Activated naive CD4-positive, alpha-beta T cell treated with anti-CD3 and anti-CD28 coated beads, Interleukin-2, amount 10 ng/mL, durations not matched to agents 7 days and 5 days (primary cell): ENCODE data around the gene KCNAB1.

Source experiments
- CTCF ChIA-PET: fragments of 350-600 bp; sonication (Branson Sonifier 250); formaldehyde crosslinking; loops from one replicate; lab custom pipeline; 2021; ENCODE audit warnings: antibody characterized with exemption; lab: Charles Lee
- DNase-seq: peaks from one replicate; pipeline ENCODE4 v3.0.0-alpha.2; 2020
- H3K27ac Mint-ChIP-seq: one replicate; pipeline ENCODE4 v1.8.0; 2021; ENCODE audit warnings: mild to moderate bottlenecking, moderate library complexity, mixed read lengths
- H3K27me3 Mint-ChIP-seq: one replicate; pipeline ENCODE4 v1.8.0; 2021; ENCODE audit warnings: mild to moderate bottlenecking, mixed read lengths
- H3K36me3 Mint-ChIP-seq: one replicate; pipeline ENCODE4 v1.8.0; 2021; ENCODE audit warnings: mixed read lengths
- H3K4me1 Mint-ChIP-seq: one replicate; pipeline ENCODE4 v1.8.0; 2021; ENCODE audit warnings: mixed read lengths
- H3K4me3 Mint-ChIP-seq: one replicate; pipeline ENCODE4 v1.8.0; 2021; ENCODE audit warnings: mild to moderate bottlenecking, moderate library complexity, mixed read lengths
- H3K9me3 Mint-ChIP-seq: one replicate; pipeline ENCODE4 v1.8.0; 2021; ENCODE audit warnings: mixed read lengths

Gene KCNAB1

DNA sequence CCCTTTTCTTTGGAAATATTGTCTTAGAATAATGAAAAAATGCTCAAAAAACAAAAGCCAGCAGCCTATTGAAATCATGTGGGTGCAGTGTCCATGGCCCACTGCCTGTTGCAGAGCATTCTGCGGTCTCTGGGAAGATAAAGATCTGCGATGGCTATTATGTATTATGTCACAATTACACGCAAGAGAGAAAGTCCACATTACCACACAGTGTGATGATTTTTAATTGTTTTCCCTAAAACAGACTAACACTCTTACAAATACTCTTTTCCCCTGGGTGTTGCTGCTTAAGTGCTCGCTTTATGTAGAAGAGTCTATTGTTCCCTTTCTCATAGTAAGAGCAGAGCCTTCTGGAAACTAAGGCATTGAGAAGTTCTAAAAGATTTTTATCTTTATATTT lies 402.3 kb downstream of the KCNAB1 start:
- Mint-ChIP-seq H3K27me3 (peaks cover 16% of the 10 kb centered on the region), H3K4me3 (no peak overlapping the region), H3K4me1 (peaks cover 41% of the 10 kb centered on the region), H3K9me3 (peaks cover 12% of the 10 kb centered on the region), H3K27ac (no peak overlapping the region), H3K36me3 (peaks cover 18% of the 10 kb centered on the region)
- no peak for DNase-seq
- CTCF ChIA-PET = interaction anchor here (0.6 to 1.9 kb wide), 3 partner anchors 27 to 614 kb away, joined by 3 to 5 read pairs (median 4); no protein-coding TSS in a partner anchor

- Mint-ChIP-seq H3K36me3 (peaks cover 18% of the 10 kb centered on the region), H3K27me3 (peaks cover 8% of the 10 kb centered on the region), H3K4me1 (peaks cover 32% of the 10 kb centered on the region), H3K4me3 (no peak overlapping the region), H3K27ac (no peak overlapping the region), H3K9me3 (peaks cover 12% of the 10 kb centered on the region)
- CTCF ChIA-PET = interaction anchor here (0.7 to 2.1 kb wide), 6 partner anchors 9 to 556 kb away, joined by 3 to 6 read pairs (median 4); partner anchors contain the start of gene TIPARP
- no peak for DNase-seq
Observed at GRCh38 chr3:156525808-156526207, 405.4 kb downstream of the KCNAB1 start.

DNA sequence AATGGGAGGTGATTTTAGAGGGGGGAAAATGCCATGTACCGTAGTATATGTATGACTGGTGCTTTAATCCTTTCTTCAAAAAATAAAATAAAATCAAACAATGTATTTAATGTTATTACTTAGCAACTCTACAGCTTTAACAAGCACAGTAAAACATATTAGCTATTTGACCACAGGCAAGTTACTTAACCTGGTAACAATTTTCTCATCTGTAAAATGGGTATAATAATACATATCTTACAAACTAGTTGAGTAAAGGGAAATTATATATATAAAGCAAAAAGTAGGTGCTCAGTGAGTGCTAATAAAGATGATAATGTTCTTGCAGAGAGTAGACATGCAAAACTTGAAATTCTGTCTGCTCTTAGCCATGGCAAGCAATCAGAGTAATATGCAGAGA lies 406.7 kb downstream of the KCNAB1 start:
- Mint-ChIP-seq H3K9me3 (peaks cover 12% of the 10 kb centered on the region), H3K27ac (no peak overlapping the region), H3K4me1 (peaks cover 32% of the 10 kb centered on the region), H3K4me3 (no peak overlapping the region), H3K36me3 (peaks cover 18% of the 10 kb centered on the region), H3K27me3 (peaks cover 8% of the 10 kb centered on the region)
- no peak for DNase-seq
- CTCF ChIA-PET = interaction anchor here (0.7 to 1.0 kb wide), 2 partner anchors 18 to 206 kb away, joined by 3 read pairs; no protein-coding TSS in a partner anchor

DNA sequence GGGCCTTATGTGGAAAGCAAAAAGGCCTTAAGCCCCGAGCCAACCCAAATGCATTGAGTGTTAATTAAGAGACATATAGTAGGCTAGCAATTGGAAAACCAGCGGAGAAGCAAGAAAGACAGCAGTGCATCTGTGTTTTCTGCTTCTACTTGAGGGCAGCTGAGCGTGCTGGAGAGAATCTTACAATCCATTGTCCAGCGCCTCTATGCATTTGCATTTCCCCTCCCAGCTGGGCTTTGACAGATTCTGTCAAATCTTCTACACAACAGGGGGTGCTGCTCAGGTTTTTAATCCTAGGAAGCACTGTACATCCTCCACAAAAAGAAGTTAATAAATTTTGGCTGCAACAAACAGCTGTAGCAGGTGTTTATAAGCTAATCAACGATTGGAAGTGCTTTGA lies 410.6 kb downstream of the KCNAB1 start:
- peak overlapping the region; percentile 47 for H3K27ac Mint-ChIP-seq
- no peaks in the 10 kb centered on the region for H3K36me3 Mint-ChIP-seq
- H3K4me3 Mint-ChIP-seq = no peak overlapping the region
- peaks cover 3% of the 10 kb centered on the region for H3K4me1 Mint-ChIP-seq
- no peaks in the 10 kb centered on the region for H3K9me3 Mint-ChIP-seq
- no peak for DNase-seq
- CTCF ChIA-PET = interaction anchor here (0.6 to 0.9 kb wide), 3 partner anchors 10 to 488 kb away, joined by 3 to 4 read pairs (median 3); no protein-coding TSS in a partner anchor
- H3K27me3 Mint-ChIP-seq = peaks cover 4% of the 10 kb centered on the region

DNA sequence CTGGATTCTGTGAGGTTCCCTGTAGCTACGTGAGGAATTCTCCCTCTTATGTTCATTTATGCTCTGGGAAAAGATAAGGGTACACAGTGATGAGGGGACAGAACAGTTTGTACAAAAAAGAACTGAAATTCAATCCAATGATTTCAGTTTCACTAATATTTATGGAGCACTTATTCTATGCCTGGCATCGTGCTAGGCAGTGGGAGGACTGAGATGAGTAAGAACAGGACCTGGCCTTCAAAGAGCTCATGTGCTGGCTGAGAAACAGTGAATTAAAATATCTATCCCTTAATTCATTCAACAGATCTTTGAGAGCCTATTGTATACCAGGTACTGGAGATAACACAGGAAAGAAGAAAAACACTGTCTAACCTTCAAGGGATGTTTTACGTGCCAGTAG lies 412.4 kb downstream of the KCNAB1 start:
- no peak for DNase-seq
- H3K27me3 Mint-ChIP-seq = peaks cover 3% of the 10 kb centered on the region
- peaks cover under 1% of the 10 kb centered on the region for H3K4me1 Mint-ChIP-seq
- H3K4me3 Mint-ChIP-seq = no peak overlapping the region
- no peak overlapping the region for H3K27ac Mint-ChIP-seq
- CTCF ChIA-PET = no interaction called here
- H3K36me3 Mint-ChIP-seq = peaks cover 5% of the 10 kb centered on the region
- H3K9me3 Mint-ChIP-seq = no peaks in the 10 kb centered on the region

DNA sequence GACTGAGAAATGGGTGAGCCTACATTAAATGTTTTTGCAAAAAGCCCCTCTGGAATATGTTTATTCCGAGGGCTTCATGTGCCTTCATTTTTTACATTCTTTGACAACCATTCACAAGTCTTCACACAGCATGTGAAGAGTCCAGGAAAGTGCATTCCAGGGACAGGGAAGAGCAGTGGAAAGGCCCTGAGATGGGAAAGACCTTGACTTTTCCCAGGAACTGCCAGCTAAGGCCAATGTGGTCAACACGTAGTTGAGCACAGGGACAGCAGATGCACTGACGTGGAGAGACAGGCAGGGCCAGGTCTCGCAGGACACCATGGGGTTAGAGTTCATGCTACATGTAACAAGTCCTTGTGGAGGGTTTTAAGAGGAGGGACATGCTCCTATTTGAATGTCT lies 412.8 kb downstream of the KCNAB1 start:
- peaks cover 6% of the 10 kb centered on the region for H3K36me3 Mint-ChIP-seq
- no peak overlapping the region for H3K27ac Mint-ChIP-seq
- H3K9me3 Mint-ChIP-seq = no peaks in the 10 kb centered on the region
- CTCF ChIA-PET = no interaction called here
- no peak for DNase-seq
- no peak overlapping the region for H3K4me3 Mint-ChIP-seq
- no peaks in the 10 kb centered on the region for H3K27me3 Mint-ChIP-seq
- no peaks in the 10 kb centered on the region for H3K4me1 Mint-ChIP-seq

DNA sequence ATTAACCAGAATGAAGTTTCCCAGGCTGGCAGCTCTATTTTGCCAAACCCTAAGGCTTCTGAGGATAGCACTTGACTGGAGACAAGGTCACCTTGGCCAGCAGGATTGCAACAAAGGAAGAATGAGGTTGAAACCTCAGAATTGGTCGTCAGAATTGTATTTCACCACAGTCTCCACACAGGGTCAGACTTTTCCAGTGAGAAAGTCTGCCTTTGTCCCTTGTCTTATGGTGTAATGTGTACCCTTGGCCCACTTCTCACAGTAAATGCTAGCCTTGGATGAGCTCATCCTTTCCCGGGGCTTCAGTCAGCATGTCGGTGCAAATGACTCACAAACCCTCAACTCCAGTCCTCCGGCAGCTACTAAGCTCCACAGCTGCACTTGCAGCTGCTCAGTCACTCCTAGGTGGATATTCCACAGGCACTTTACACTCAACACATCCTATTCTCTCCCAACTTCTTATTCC lies 414.8 kb downstream of the KCNAB1 start:
- no peak overlapping the region for H3K27ac Mint-ChIP-seq
- H3K4me1 Mint-ChIP-seq = no peaks in the 10 kb centered on the region
- no peak overlapping the region for H3K4me3 Mint-ChIP-seq
- no peaks in the 10 kb centered on the region for H3K27me3 Mint-ChIP-seq
- DNase-seq = no peak
- peaks cover 14% of the 10 kb centered on the region for H3K36me3 Mint-ChIP-seq
- CTCF ChIA-PET = interaction anchor here (0.6 to 2.1 kb wide), 11 partner anchors 9 to 602 kb away, joined by 3 to 6 read pairs (median 3); no protein-coding TSS in a partner anchor
- H3K9me3 Mint-ChIP-seq = no peaks in the 10 kb centered on the region

DNA sequence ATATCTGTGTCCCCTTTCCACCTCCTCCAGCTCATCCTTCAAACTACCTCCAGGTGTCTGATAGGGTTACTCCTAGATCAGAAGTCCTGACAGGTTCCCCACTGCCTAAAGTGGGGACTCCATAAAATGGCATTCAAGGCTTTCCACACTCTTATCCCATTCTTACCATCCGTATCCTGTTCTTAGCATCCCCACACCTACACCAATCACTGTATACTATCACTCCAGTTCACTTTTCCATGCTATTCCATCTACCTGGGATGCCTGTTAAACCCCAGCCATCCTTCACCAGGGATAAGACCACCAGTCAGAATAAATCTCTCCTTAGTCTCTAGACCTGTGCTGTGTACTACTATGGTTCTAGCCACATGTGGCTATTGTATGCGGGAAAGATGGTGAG lies 415.4 kb downstream of the KCNAB1 start:
- no peak for DNase-seq
- Mint-ChIP-seq H3K27me3 (no peaks in the 10 kb centered on the region), H3K4me3 (no peak overlapping the region), H3K9me3 (no peaks in the 10 kb centered on the region), H3K4me1 (no peaks in the 10 kb centered on the region), H3K27ac (no peak overlapping the region), H3K36me3 (peaks cover 16% of the 10 kb centered on the region)
- CTCF ChIA-PET = interaction anchor here (0.6 to 2.1 kb wide), 9 partner anchors 8 to 602 kb away, joined by 3 to 6 read pairs (median 3); no protein-coding TSS in a partner anchor

GRCh38 chr3:156536524-156537316 lies 416.3 kb downstream of the KCNAB1 start:
- Mint-ChIP-seq H3K27me3 (no peaks in the 10 kb centered on the region), H3K27ac (no peak overlapping the region), H3K4me1 (no peaks in the 10 kb centered on the region), H3K4me3 (no peak overlapping the region), H3K9me3 (no peaks in the 10 kb centered on the region), H3K36me3 (peaks cover 21% of the 10 kb centered on the region)
- CTCF ChIA-PET = interaction anchor here (0.8 to 1.4 kb wide), 2 partner anchors 134 to 139 kb away, joined by 3 read pairs; no protein-coding TSS in a partner anchor
- no peak for DNase-seq

DNA sequence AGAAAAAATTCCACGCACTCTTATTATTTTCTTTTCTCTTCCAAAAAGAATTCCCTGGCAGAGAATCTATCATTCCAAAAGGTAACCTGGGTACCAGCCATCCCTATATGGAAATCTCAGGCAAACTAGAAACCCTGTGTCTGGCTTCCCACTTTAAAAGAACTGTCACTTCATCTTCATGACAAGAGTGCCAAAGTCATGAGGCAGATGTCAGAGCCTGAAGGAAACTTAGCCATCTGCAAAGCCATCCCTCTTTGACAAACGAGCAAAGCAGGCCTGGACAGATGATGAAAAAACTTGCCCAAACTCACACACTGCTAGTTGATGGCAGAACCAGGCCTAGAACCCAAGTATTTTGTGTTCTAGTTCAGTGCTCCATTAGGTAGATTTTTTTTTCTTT lies 418.7 kb downstream of the KCNAB1 start:
- peaks cover 32% of the 10 kb centered on the region for H3K36me3 Mint-ChIP-seq
- H3K4me1 Mint-ChIP-seq = no peaks in the 10 kb centered on the region
- H3K27me3 Mint-ChIP-seq = no peaks in the 10 kb centered on the region
- DNase-seq = no peak
- H3K4me3 Mint-ChIP-seq = no peak overlapping the region
- no peak overlapping the region for H3K27ac Mint-ChIP-seq
- H3K9me3 Mint-ChIP-seq = no peaks in the 10 kb centered on the region
- CTCF ChIA-PET = interaction anchor here (1.2 to 1.4 kb wide), 2 partner anchors 9 to 599 kb away, joined by 4 read pairs; no protein-coding TSS in a partner anchor

GRCh38 chr3:156539802-156540201 lies 419.4 kb downstream of the KCNAB1 start:
- no peak for DNase-seq
- Mint-ChIP-seq H3K27me3 (no peaks in the 10 kb centered on the region), H3K9me3 (no peaks in the 10 kb centered on the region), H3K36me3 (peaks cover 34% of the 10 kb centered on the region), H3K4me3 (no peak overlapping the region), H3K4me1 (peaks cover 4% of the 10 kb centered on the region), H3K27ac (no peak overlapping the region)
- CTCF ChIA-PET = interaction anchor here (1.2 to 1.4 kb wide), 2 partner anchors 9 to 598 kb away, joined by 4 read pairs; no protein-coding TSS in a partner anchor

DNA sequence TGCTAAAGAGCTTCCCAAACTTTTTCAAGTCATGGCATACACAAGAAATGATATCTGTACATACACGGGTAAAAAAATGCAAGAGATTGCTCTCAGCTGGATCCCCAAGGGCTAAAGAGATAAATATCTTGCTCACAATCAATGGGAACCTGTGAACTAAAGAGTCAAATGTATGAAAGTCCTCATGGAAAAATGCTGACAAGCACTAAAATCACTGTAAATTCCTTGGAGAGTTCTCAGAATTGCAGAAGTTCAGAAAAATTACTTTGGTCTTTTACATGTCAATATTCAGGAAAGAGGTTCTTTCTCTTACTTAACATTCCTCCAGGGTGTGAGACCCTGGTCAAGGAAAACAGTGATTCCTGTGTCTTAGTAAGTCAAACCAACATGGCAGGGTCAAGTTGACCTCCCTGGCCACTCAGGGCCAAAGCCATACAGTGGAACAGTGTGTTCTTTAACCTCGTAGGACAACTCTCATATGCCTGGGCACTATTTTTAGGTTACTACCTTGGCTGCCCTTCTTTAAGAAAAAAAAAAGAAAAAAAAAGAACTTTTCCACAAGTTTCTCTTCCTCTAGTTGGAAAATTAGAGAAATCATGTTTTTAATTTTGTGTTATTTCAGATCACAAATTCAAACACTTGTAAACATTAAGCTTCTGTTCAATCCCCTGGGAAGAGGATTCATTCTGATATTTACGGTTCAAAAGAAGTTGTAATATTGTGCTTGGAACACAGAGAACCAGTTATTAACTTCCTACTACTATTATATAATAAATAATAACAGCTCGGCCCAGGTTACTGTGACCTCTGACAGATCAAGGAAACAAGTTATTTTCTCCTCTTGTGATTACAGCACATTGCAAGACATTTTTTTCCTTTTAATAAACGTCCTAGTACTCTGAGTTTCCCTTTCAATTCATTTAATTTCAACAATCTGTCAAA lies 422.0 kb downstream of the KCNAB1 start:
- no peaks in the 10 kb centered on the region for H3K9me3 Mint-ChIP-seq
- H3K4me1 Mint-ChIP-seq = peaks cover 23% of the 10 kb centered on the region
- CTCF ChIA-PET = interaction anchor here (0.5 to 3.1 kb wide), 9 partner anchors 9 to 595 kb away, joined by 3 to 10 read pairs (median 4); partner anchors contain the start of gene SSR3
- peaks cover 49% of the 10 kb centered on the region for H3K36me3 Mint-ChIP-seq
- no peaks in the 10 kb centered on the region for H3K27me3 Mint-ChIP-seq
- no peak overlapping the region for H3K4me3 Mint-ChIP-seq
- no peak for DNase-seq
- H3K27ac Mint-ChIP-seq = no peak overlapping the region

- Mint-ChIP-seq H3K27me3 (no peaks in the 10 kb centered on the region), H3K4me1 (peaks cover 27% of the 10 kb centered on the region), H3K4me3 (no peak overlapping the region), H3K36me3 (peaks cover 54% of the 10 kb centered on the region), H3K27ac (no peak overlapping the region), H3K9me3 (no peaks in the 10 kb centered on the region)
- no peak for DNase-seq
- CTCF ChIA-PET = interaction anchor here (0.5 to 3.1 kb wide), 16 partner anchors 8 to 594 kb away, joined by 3 to 10 read pairs (median 4); no protein-coding TSS in a partner anchor
Observed at GRCh38 chr3:156543043-156543555, 422.7 kb downstream of the KCNAB1 start.
